Naive thymus-derived CD8-positive, alpha-beta T cell (primary cell): ENCODE data around the gene ALK. TPM values are rescaled to one million over a fixed set of nuclear protein-coding genes. Genes with fewer than 3 reads are reported as not detected.

ENCODE experiments used
- ATAC-seq, 2 donors: fragments of 150-1000 bp; cut with Tn5 transposase in 1 of 2; sonication (Bioruptor Pico), chemical (Tn5 transposase) in 1 of 2; 1 replicate in 1 of 2; 2 replicates in 1 of 2; pipeline ENCODE4 v1.10.0; 2021; ENCODE audit warnings: mild to moderate bottlenecking in 2 of 2, moderate library complexity in 2 of 2
- POLR2A ChIA-PET: fragments of 350-600 bp; sonication (Branson Sonifier 250); formaldehyde crosslinking; loops from one replicate; lab custom pipeline; 2021; ENCODE audit warnings: antibody characterized with exemption; lab: Charles Lee
- DNase-seq, 10 donors: peaks; one replicate each; pipeline versions ENCODE4 v3.0.0 to v3.0.0-alpha.2; 2020 to 2022
- H3K27ac Mint-ChIP-seq, 10 donors: one replicate each; pipeline ENCODE4 v1.8.0; 2020 to 2022; ENCODE audit warnings: mild to moderate bottlenecking in 10 of 10, mixed read lengths in 10 of 10, moderate library complexity in 4 of 10, inconsistent platforms in 1 of 10
- H3K27me3 Mint-ChIP-seq, 5 donors: one replicate each; pipeline ENCODE4 v1.8.0; 2021 to 2022; ENCODE audit warnings: mixed read lengths in 5 of 5
- H3K36me3 Mint-ChIP-seq, 3 donors: one replicate each; pipeline ENCODE4 v1.8.0; 2020 to 2022; ENCODE audit warnings: mixed read lengths in 3 of 3, mild to moderate bottlenecking in 2 of 3, inconsistent platforms in 1 of 3
- H3K4me1 Mint-ChIP-seq, 4 donors: one replicate each; pipeline ENCODE4 v1.8.0; 2021 to 2022; ENCODE audit warnings: mixed read lengths in 4 of 4
- H3K4me3 Mint-ChIP-seq, 10 donors: one replicate each; pipeline ENCODE4 v1.8.0; 2020 to 2022; ENCODE audit warnings: mild to moderate bottlenecking in 10 of 10, mixed read lengths in 10 of 10, moderate library complexity in 6 of 10, inconsistent platforms in 1 of 10
- H3K9me3 Mint-ChIP-seq, 9 donors: one replicate each; pipeline ENCODE4 v1.8.0; 2020 to 2022; ENCODE audit warnings: mixed read lengths in 9 of 9, mild to moderate bottlenecking in 3 of 9, inconsistent platforms in 1 of 9, moderate library complexity in 1 of 9
- polyA plus RNA-seq, 3 donors: library from polyadenylated mRNA; unstranded; fragments of 300-500 nt; fragmentation: Illumina TruSeq; gene quantifications; one replicate each; pipeline ENCODE4 v1.2.3, GENCODE V29; 2021
- total RNA-seq, 8 experiments: library from RNA in 2 of 8; stranded (reverse) in 2 of 8; gene quantifications; one replicate each; pipeline ENCODE4 v1.2.3 and lab custom pipeline; 2021 to 2026

ALK gene
- total and polyA plus RNA-seq, 5 experiments from 2014 or later: 0.10 TPM; not detected in 4

GRCh38 chr2:29502460-29502911 is 418.9 kb downstream of the ALK start:
- Mint-ChIP-seq H3K4me1 (no peaks in the 10 kb centered on the region), H3K36me3 (no peaks in the 10 kb centered on the region), H3K9me3 (peaks cover 0 to 13% (median 2%) of the 10 kb centered on the region in 9 donors), H3K27me3 (peaks cover 15 to 35% (median 23%) of the 10 kb centered on the region in 5 donors), H3K27ac (no peak overlapping the region), H3K4me3 (no peak overlapping the region)
- POLR2A ChIA-PET: interaction anchor here (0.6 kb wide), 1 partner anchor 22 kb away, joined by 4 read pairs; no protein-coding TSS in a partner anchor
- no peak for ATAC-seq
- no peak for DNase-seq

GRCh38 chr2:29497375-29497774 is 424.0 kb downstream of the ALK start:
- peaks cover 0 to 4% (median 0%) of the 10 kb centered on the region in 5 donors for H3K27me3 Mint-ChIP-seq
- H3K4me1 Mint-ChIP-seq: no peaks in the 10 kb centered on the region
- no peaks in the 10 kb centered on the region for H3K36me3 Mint-ChIP-seq
- POLR2A ChIA-PET: no interaction called here
- H3K9me3 Mint-ChIP-seq: no peaks in the 10 kb centered on the region
- ATAC-seq (no peak), DNase-seq (no peak)
- H3K4me3 Mint-ChIP-seq: no peak overlapping the region
- H3K27ac Mint-ChIP-seq: no peak overlapping the region

GRCh38 chr2:29496198-29496597 is 425.2 kb downstream of the ALK start:
- no peaks in the 10 kb centered on the region for H3K36me3 Mint-ChIP-seq
- peaks cover 0 to 4% (median 0%) of the 10 kb centered on the region in 5 donors for H3K27me3 Mint-ChIP-seq
- ATAC-seq: no peak
- no peak for DNase-seq
- no peak overlapping the region for H3K4me3 Mint-ChIP-seq
- POLR2A ChIA-PET: no interaction called here
- H3K9me3 Mint-ChIP-seq: no peaks in the 10 kb centered on the region
- H3K4me1 Mint-ChIP-seq: no peaks in the 10 kb centered on the region
- H3K27ac Mint-ChIP-seq: no peak overlapping the region

GRCh38 chr2:29495536-29496060 is 425.8 kb downstream of the ALK start:
- peaks cover 0 to 4% (median 0%) of the 10 kb centered on the region in 5 donors for H3K27me3 Mint-ChIP-seq
- H3K4me3 Mint-ChIP-seq: no peak overlapping the region
- H3K9me3 Mint-ChIP-seq: no peaks in the 10 kb centered on the region
- ATAC-seq: no peak
- no peaks in the 10 kb centered on the region for H3K4me1 Mint-ChIP-seq
- POLR2A ChIA-PET: no interaction called here
- H3K27ac Mint-ChIP-seq: no peak overlapping the region
- no peaks in the 10 kb centered on the region for H3K36me3 Mint-ChIP-seq
- DNase-seq: no peak

GRCh38 chr2:29495068-29495467 is 426.3 kb downstream of the ALK start:
- peaks cover 0 to 4% (median 0%) of the 10 kb centered on the region in 5 donors for H3K27me3 Mint-ChIP-seq
- no peaks in the 10 kb centered on the region for H3K36me3 Mint-ChIP-seq
- no peak overlapping the region for H3K27ac Mint-ChIP-seq
- H3K9me3 Mint-ChIP-seq: no peaks in the 10 kb centered on the region
- no peak for ATAC-seq
- DNase-seq: no peak
- H3K4me3 Mint-ChIP-seq: no peak overlapping the region
- POLR2A ChIA-PET: no interaction called here
- no peaks in the 10 kb centered on the region for H3K4me1 Mint-ChIP-seq

- H3K27ac Mint-ChIP-seq: no peak overlapping the region
- H3K4me1 Mint-ChIP-seq: no peaks in the 10 kb centered on the region
- H3K27me3 Mint-ChIP-seq: peaks cover 0 to 11% (median 1%) of the 10 kb centered on the region in 5 donors
- ATAC-seq (no peak), DNase-seq (no peak)
- H3K9me3 Mint-ChIP-seq: no peaks in the 10 kb centered on the region
- POLR2A ChIA-PET: no interaction called here
- H3K4me3 Mint-ChIP-seq: no peak overlapping the region
- no peaks in the 10 kb centered on the region for H3K36me3 Mint-ChIP-seq
These were observed 428.7 kb downstream of the ALK start for GRCh38 chr2:29492701-29493100.

- DNase-seq (no peak), ATAC-seq (no peak)
- no peak overlapping the region for H3K4me3 Mint-ChIP-seq
- no peak overlapping the region for H3K27ac Mint-ChIP-seq
- H3K27me3 Mint-ChIP-seq: peaks cover 0 to 33% (median 4%) of the 10 kb centered on the region in 5 donors
- H3K4me1 Mint-ChIP-seq: no peaks in the 10 kb centered on the region
- POLR2A ChIA-PET: no interaction called here
- no peaks in the 10 kb centered on the region for H3K9me3 Mint-ChIP-seq
- no peaks in the 10 kb centered on the region for H3K36me3 Mint-ChIP-seq
These were observed 431.3 kb downstream of the ALK start for GRCh38 chr2:29490045-29490444.

- no peaks in the 10 kb centered on the region for H3K36me3 Mint-ChIP-seq
- POLR2A ChIA-PET: no interaction called here
- H3K9me3 Mint-ChIP-seq: no peaks in the 10 kb centered on the region
- H3K4me3 Mint-ChIP-seq: no peak overlapping the region
- no peaks in the 10 kb centered on the region for H3K4me1 Mint-ChIP-seq
- H3K27ac Mint-ChIP-seq: no peak overlapping the region
- ATAC-seq (no peak), DNase-seq (no peak)
- H3K27me3 Mint-ChIP-seq: peaks cover 0 to 33% (median 6%) of the 10 kb centered on the region in 5 donors
These were observed 431.8 kb downstream of the ALK start for GRCh38 chr2:29489568-29489967.

- H3K4me1 Mint-ChIP-seq: no peaks in the 10 kb centered on the region
- ATAC-seq: no peak
- H3K9me3 Mint-ChIP-seq: no peaks in the 10 kb centered on the region
- H3K36me3 Mint-ChIP-seq: no peaks in the 10 kb centered on the region
- DNase-seq: no peak
- peaks cover 0 to 33% (median 9%) of the 10 kb centered on the region in 5 donors for H3K27me3 Mint-ChIP-seq
- no peak overlapping the region for H3K4me3 Mint-ChIP-seq
- no peak overlapping the region for H3K27ac Mint-ChIP-seq
- POLR2A ChIA-PET: no interaction called here
These were observed 433.3 kb downstream of the ALK start for GRCh38 chr2:29487967-29488555.

- no peaks in the 10 kb centered on the region for H3K36me3 Mint-ChIP-seq
- H3K9me3 Mint-ChIP-seq: peaks cover 0 to 2% (median 0%) of the 10 kb centered on the region in 9 donors
- peaks cover 0 to 33% (median 9%) of the 10 kb centered on the region in 5 donors for H3K27me3 Mint-ChIP-seq
- DNase-seq (no peak), ATAC-seq (no peak)
- H3K4me3 Mint-ChIP-seq: no peak overlapping the region
- no peak overlapping the region for H3K27ac Mint-ChIP-seq
- POLR2A ChIA-PET: no interaction called here
- no peaks in the 10 kb centered on the region for H3K4me1 Mint-ChIP-seq
These were observed 435.8 kb downstream of the ALK start for GRCh38 chr2:29485631-29486030.

- POLR2A ChIA-PET: no interaction called here
These were observed 436.3 kb downstream of the ALK start for GRCh38 chr2:29485117-29485516.

GRCh38 chr2:29482867-29483266 is 438.5 kb downstream of the ALK start:
- no peak for ATAC-seq
- no peak overlapping the region for H3K4me3 Mint-ChIP-seq
- POLR2A ChIA-PET: no interaction called here
- no peaks in the 10 kb centered on the region for H3K4me1 Mint-ChIP-seq
- no peak overlapping the region for H3K27ac Mint-ChIP-seq
- peaks cover 0 to 2% (median 0%) of the 10 kb centered on the region in 9 donors for H3K9me3 Mint-ChIP-seq
- no peaks in the 10 kb centered on the region for H3K36me3 Mint-ChIP-seq
- H3K27me3 Mint-ChIP-seq: peaks cover 3 to 36% (median 14%) of the 10 kb centered on the region in 5 donors
- no peak for DNase-seq

More at GRCh38 chr2:29485117-29485516, 436.3 kb downstream of the ALK start:
- peaks cover 0 to 37% (median 9%) of the 10 kb centered on the region in 5 donors for H3K27me3 Mint-ChIP-seq
- no peak overlapping the region for H3K4me3 Mint-ChIP-seq
- H3K4me1 Mint-ChIP-seq: no peaks in the 10 kb centered on the region
- DNase-seq (no peak), ATAC-seq (no peak)
- no peak overlapping the region for H3K27ac Mint-ChIP-seq
- H3K9me3 Mint-ChIP-seq: peaks cover 0 to 2% (median 0%) of the 10 kb centered on the region in 9 donors
- no peaks in the 10 kb centered on the region for H3K36me3 Mint-ChIP-seq

- Mint-ChIP-seq H3K4me1 (no peaks in the 10 kb centered on the region), H3K36me3 (no peaks in the 10 kb centered on the region), H3K27ac (no peak overlapping the region), H3K9me3 (peaks cover 0 to 2% (median 0%) of the 10 kb centered on the region in 9 donors), H3K27me3 (peaks cover 5 to 31% (median 13%) of the 10 kb centered on the region in 5 donors), H3K4me3 (no peak overlapping the region)
- DNase-seq: no peak
- POLR2A ChIA-PET: no interaction called here
- no peak for ATAC-seq
These were observed 439.0 kb downstream of the ALK start for GRCh38 chr2:29482348-29482747.
